GM19324 (cell line): Measurements from ENCODE around the gene COL15A1.

Source experiments
- ATAC-seq: cut with Tn5 transposase; IDR thresholded peaks from one replicate; pipeline ENCODE4 v1.9.1; 2021; ENCODE audit warnings: mild to moderate bottlenecking, moderate library complexity; ENCODE audit not compliant: unreplicated experiment, low FRiP score

Gene COL15A1

DNA sequence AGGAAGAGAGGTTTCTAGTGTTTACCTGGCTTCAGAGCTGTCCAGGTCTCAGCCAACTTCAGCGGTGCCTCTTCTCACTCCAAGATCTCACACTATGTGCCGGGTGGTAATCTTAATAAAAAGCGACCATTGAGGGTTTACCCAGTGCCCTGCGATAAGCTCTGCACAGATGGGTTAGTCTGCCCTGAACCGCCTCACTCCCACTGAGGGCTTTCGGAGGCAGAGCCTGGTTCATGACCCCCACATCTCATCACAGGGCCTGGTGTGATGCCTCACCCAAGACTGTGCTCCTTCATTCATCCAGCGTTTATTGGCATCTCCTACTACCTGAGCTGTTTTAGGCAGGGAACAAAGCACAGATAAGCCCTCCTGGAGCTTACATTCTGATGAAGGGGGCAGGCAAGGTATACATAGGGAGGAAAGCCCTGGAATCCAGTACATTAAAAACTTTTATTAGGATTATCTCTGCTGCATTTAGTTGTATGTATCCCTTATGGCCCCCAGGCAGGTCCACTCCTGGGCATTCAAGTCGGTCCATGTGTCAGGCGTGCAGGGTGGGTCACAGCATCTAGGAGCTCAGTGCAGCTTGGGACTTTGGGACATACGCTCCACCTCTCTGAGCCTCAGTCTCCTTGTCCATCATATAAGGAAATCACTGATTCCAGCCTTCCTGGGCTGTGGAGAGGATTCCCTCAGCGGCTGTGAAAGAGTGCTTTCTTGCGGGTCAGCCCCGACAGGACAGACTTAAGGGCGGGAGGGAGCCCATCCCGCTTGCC lies 613 bp upstream of the COL15A1 start:
- no peak for ATAC-seq

GRCh38 chr9:98944057-98944733 lies 488 bp downstream of the COL15A1 start:
- no peak for ATAC-seq

DNA sequence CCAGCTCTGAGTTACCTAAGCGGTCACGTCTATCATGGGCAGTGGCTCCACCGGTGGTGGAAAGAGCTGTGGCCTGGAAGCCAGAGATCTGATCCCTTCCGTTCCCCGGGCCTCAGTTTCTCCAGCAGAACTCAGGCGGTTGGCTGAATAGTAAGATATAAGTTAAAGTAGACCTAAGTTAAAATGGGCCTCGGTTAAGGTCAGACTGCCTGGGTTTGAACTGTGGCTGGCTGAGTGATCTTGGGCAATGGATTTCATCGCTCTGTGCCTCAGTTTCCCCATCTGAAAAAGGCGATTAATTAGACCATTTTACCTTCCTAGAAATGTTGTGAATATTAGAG lies 997 bp downstream of the COL15A1 start:
- no peak for ATAC-seq

DNA sequence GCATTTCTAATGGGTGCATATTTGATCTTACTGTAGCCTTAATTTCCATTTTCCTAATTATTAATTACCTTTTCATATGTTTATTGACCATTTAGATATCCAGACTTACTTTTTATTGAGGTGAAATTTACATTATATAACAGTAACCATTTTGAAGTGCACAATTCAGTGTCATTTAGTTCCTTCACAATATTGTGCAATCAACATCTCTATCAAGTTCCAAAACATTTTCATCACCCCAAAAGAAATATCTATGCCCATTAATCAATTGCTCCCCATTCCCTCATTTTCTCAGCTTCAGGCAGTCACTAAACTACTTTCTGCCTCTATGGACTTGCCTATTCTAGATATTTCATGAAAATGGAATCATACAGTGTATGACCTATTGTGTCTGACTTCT lies 5.9 kb downstream of the COL15A1 start:
- ATAC-seq: no peak

DNA sequence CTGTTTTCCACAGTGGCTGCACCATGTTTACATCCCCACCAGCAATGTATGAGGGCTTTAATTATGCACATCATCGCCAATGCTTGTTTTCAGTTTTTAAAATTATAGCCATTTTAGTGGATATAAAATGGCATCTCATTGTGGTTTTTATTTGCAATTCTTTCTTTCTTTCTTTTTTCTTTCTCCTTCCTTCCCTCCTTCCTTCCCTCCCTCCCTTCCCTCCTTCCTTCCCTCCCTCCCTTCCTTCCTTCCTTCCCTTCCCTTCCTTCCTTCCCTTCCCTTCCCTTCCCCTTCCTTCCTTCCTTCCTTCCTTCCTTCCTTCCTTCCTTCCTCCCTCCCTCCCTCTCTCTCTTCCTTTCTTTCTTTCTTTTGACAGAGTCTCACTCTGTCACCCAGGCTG lies 6.6 kb downstream of the COL15A1 start:
- ATAC-seq: no peak

DNA sequence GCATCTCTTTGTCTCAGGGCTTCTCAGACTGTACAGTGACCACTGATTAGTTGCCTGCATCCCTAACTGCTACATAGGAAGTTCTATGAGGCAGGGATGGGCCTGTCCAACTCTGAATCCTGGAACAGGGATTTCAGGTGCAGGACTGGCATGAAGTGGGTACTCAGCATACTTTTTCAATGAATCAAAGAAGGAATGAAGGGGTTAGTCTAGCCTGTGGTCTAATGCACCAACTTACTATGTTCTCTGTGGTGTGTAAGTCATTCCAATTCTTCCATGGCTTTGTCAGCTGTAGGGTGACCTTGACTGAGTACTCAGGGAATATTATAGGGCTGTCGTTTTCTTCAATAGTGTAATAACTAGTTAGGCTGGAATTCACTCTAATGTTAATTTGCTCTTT lies 8.3 kb downstream of the COL15A1 start:
- ATAC-seq: no peak

- no peak for ATAC-seq
These were observed 10.0 kb downstream of the COL15A1 start for GRCh38 chr9:98953581-98954243.

- ATAC-seq: no peak
These were observed 10.5 kb downstream of the COL15A1 start for GRCh38 chr9:98954244-98954610.

GRCh38 chr9:98955259-98955658 lies 11.6 kb downstream of the COL15A1 start:
- no peak for ATAC-seq

DNA sequence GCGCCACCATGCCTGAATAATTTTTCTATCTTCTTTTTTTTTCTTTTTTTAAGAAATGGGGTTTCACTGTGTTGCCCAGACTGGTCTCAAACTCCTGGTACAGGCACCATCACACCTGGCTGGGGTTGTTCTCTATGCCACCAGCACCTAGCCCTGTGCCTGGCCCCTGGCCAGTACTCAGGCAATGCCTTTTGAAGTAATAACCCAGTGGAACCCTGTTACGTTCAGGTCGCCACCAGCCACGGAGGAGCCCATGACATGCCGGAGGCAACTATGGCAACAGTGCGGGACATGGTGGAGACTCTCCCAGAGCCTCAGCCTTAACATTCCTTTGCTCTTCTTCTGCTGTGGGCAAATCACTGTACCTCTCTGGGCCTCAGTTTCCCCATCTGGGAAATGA lies 14.1 kb downstream of the COL15A1 start:
- ATAC-seq: no peak

GRCh38 chr9:98958271-98958984 lies 14.7 kb downstream of the COL15A1 start:
- ATAC-seq: no peak

- no peak for ATAC-seq
These were observed 16.7 kb downstream of the COL15A1 start for GRCh38 chr9:98960409-98960808.

GRCh38 chr9:98961513-98962180 lies 17.9 kb downstream of the COL15A1 start:
- no peak for ATAC-seq

GRCh38 chr9:98962181-98962560 lies 18.5 kb downstream of the COL15A1 start:
- ATAC-seq: no peak

DNA sequence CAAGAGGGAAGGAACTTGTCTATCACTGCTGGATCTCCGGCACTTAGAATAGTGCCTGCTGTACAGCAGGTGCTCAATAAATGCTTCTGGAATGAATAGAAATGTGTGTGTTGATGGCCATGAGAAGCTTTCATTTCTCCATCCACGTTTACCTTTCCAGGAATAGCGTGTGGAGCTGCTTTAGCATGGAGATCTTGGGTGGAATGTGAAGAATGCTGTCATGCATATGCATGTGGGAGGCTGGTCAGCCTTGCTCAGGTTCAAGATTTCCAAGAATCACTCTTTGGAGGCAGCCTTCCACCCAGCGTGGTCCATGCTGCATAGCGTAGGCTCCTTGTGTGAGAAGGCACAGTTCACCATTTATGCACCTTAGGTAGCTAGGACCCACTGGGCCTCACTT lies 19.2 kb downstream of the COL15A1 start:
- no peak for ATAC-seq

DNA sequence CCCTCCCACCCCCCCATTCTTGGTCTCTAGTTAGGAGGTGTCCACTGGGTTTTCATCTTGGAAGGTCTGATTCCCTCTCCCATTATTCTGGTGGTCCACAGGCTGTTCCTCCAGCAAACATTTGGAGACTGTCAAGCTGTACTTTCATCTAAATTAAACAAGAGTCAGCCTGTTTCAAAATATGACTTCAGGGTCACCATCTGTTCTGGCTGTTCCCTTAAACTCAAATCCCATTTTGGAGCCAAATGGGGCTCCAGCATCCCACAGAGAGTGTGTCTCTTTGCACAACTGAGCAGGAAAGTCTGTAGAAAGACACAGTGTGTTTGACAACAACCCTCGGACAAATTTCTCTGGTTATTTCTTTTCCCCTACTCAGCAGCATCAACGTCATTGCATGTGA lies 20.5 kb downstream of the COL15A1 start:
- no peak for ATAC-seq

DNA sequence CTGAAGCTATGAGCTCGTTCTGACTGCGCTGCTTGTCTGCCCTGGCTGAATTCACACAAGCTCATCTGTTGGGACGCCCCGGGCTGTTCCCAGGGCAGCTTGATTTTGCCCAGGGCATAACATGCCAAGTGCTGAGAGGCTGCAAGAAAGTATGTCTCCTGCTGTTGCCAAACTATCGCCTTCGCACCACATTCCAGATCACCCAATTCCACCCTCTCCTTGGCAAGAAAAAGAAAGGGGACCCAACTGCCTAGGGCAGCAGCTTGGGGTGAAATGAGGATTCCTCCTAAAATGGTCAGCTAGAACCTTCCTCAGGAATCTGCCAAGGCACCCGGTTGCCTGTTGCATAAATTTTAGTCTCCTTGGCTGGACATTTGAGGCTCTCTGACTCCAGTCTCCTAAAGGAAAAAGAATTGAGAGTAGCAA lies 21.2 kb downstream of the COL15A1 start:
- ATAC-seq: no peak

DNA sequence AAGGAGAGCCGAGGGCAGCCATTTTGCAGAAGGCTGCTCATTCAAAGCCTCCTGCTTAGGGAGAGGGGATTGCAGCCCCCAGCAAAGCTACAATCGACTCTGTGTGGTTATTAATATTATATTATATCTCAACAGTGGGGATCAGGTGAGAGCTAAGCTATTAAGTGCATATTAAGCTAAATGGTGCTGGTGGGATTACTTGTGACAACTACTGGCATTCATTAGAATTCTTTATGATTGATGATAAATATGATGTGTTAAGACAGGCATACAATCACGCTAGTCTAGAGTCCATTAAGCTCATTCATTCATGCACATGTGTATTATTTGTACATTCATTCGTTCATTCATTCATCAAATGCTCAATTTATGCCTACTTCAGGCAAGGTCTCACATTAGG lies 23.0 kb downstream of the COL15A1 start:
- ATAC-seq: no peak

DNA sequence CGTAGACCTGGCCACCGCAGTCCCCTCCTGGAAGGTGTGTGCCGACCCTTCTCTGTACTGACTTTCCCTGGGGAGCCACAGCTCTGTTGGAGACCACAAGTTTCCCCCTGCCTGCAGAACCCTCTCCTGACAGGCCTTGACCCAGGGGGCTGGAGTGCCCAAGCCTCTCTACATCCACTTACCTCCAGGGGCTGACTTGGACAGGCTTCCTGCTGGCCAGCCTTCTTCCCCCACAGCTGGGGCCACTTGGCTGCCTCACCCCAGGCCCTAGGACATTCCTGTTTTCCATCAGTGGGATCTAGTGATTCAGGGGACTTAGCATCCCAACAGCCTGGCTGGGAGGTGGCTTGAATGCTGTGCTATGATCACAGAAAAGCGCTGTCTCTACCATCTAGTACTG lies 23.6 kb downstream of the COL15A1 start:
- no peak for ATAC-seq

DNA sequence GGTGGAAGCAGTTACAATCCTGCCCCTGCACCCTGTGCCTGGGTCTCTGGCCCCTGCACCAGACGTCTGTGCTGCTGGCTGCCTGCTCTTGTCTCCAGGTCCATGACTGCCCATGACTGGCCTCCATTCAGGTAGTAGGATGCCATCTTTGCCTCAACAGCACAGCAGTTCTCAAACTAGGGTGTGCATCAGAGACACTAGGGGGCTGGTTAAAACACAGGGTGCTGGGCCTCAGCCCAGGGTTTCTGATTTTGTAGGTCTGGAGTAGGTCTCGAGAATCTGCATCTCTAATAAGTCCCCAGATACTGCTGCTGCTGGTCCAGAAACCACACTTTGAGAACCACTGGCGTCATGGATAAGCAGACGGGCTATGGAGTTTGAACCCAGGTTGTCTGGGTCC lies 24.0 kb downstream of the COL15A1 start:
- no peak for ATAC-seq
